SK-N-SH treated with all-trans-retinoic acid at 6 μM for 48 hours (cell line): ENCODE results near the gene ANKRD12.
A peak's percentile ranks its signal among the peaks of the same experiment; 100 is the strongest.

Experiments used
- ATAC-seq: fragments of 200-7000 bp; cut with Tn5 transposase; 3 replicates; pipeline ENCODE4 v1.9.1; 2020; ENCODE audit warnings: mild to moderate bottlenecking, moderate library complexity
- ARNTL ChIP-seq: fragments of 450-650 bp; formaldehyde crosslinking; IDR thresholded peaks from 2 replicates; pipeline ENCODE4 v1.5.0; 2020; ENCODE audit warnings: low read depth, mild to moderate bottlenecking, moderate library complexity, borderline replicate concordance
- BACH2 ChIP-seq: fragments of 250-450 bp; sonication (Bioruptor Pico); IDR thresholded peaks from 2 replicates; pipeline ENCODE4 v1.9.0; 2021; ENCODE audit warnings: mild to moderate bottlenecking, borderline replicate concordance
- CSDC2 ChIP-seq: fragments of 250-450 bp; sonication (Bioruptor Pico); IDR thresholded peaks from 2 replicates; pipeline ENCODE4 v1.5.0; 2020; ENCODE audit warnings: mild to moderate bottlenecking, moderate library complexity
- CSRNP3 ChIP-seq: fragments of 250-450 bp; sonication (Bioruptor Pico); IDR thresholded peaks from 2 replicates; pipeline ENCODE4 v1.5.1; 2021; ENCODE audit warnings: mild to moderate bottlenecking, moderate library complexity
- ESRRG ChIP-seq: fragments of 250-450 bp; sonication (Bioruptor Pico); IDR thresholded peaks from 2 replicates; pipeline ENCODE4 v1.6.1; 2021; ENCODE audit warnings: mild to moderate bottlenecking
- GLIS3 ChIP-seq: fragments of 250-450 bp; sonication (Bioruptor Pico); IDR thresholded peaks from 2 replicates; pipeline ENCODE4 v1.5.0; 2020; ENCODE audit warnings: mild to moderate bottlenecking, moderate library complexity
- ISL1 ChIP-seq: fragments of 250-450 bp; sonication (Bioruptor Pico); IDR thresholded peaks from 2 replicates; pipeline ENCODE4 v2.1.2; 2022; ENCODE audit warnings: mild to moderate bottlenecking, moderate library complexity
- OSR1 ChIP-seq: fragments of 250-450 bp; sonication (Bioruptor Pico); IDR thresholded peaks from 2 replicates; pipeline ENCODE4 v1.8.0; 2022; ENCODE audit warnings: moderate library complexity, mild to moderate bottlenecking, inconsistent platforms
- POU6F1 ChIP-seq: fragments of 250-450 bp; sonication (Bioruptor Pico); IDR thresholded peaks from 2 replicates; pipeline ENCODE4 v1.8.0; 2021; ENCODE audit warnings: low read depth, mild to moderate bottlenecking, moderate library complexity, borderline replicate concordance
- PPARA ChIP-seq: fragments of 250-450 bp; sonication (Bioruptor Pico); IDR thresholded peaks from 2 replicates; pipeline ENCODE4 v1.5.0; 2020; ENCODE audit warnings: mild to moderate bottlenecking, borderline replicate concordance
- RARB ChIP-seq: fragments of 250-450 bp; sonication (Bioruptor Pico); IDR thresholded peaks from 2 replicates; pipeline ENCODE4 v1.8.0; 2021; ENCODE audit warnings: mild to moderate bottlenecking, moderate library complexity
- SNAI2 ChIP-seq: fragments of 250-450 bp; sonication (Bioruptor Pico); IDR thresholded peaks from 2 replicates; pipeline ENCODE4 v1.5.0; 2020; ENCODE audit warnings: mild to moderate bottlenecking, moderate library complexity
- TCF4 ChIP-seq: fragments of 250-450 bp; sonication (Bioruptor Pico); IDR thresholded peaks from 2 replicates; pipeline ENCODE4 v1.8.0; 2021; ENCODE audit warnings: mild to moderate bottlenecking, moderate library complexity, borderline replicate concordance
- TOX ChIP-seq: fragments of 250-450 bp; sonication (Bioruptor Pico); IDR thresholded peaks from 2 replicates; pipeline ENCODE4 v1.8.0; 2021; ENCODE audit warnings: mild to moderate bottlenecking, moderate library complexity, borderline replicate concordance
- ZC3H10 ChIP-seq: fragments of 250-450 bp; sonication (Bioruptor Pico); IDR thresholded peaks from 2 replicates; pipeline ENCODE4 v1.5.1; 2021; ENCODE audit warnings: mild to moderate bottlenecking, moderate library complexity
- ZFP3 ChIP-seq: fragments of 250-450 bp; sonication (Bioruptor Pico); IDR thresholded peaks from 2 replicates; pipeline ENCODE4 v1.5.0; 2020; ENCODE audit warnings: mild to moderate bottlenecking, moderate library complexity
- ZFP30 ChIP-seq: fragments of 450-650 bp; formaldehyde crosslinking; IDR thresholded peaks from 2 replicates; pipeline ENCODE4 v1.5.0; 2022; ENCODE audit warnings: mild to moderate bottlenecking, moderate library complexity
- ZNF565 ChIP-seq: fragments of 450-650 bp; formaldehyde crosslinking; conservative IDR thresholded peaks from 2 replicates; pipeline ENCODE4 v1.5.0; 2020; ENCODE audit warnings: low read depth, mild to moderate bottlenecking, moderate library complexity
- ZNF8 ChIP-seq: fragments of 450-650 bp; formaldehyde crosslinking; IDR thresholded peaks from 2 replicates; pipeline ENCODE4 v1.5.0; 2020; ENCODE audit warnings: mild to moderate bottlenecking, moderate library complexity
- TF ChIP-seq, protein P1 (sequence below): fragments of 250-450 bp; sonication (Bioruptor Pico); IDR thresholded peaks from 2 replicates; pipeline ENCODE4 v1.5.0; 2020; ENCODE audit warnings: mild to moderate bottlenecking, moderate library complexity

ANKRD12 gene

DNA sequence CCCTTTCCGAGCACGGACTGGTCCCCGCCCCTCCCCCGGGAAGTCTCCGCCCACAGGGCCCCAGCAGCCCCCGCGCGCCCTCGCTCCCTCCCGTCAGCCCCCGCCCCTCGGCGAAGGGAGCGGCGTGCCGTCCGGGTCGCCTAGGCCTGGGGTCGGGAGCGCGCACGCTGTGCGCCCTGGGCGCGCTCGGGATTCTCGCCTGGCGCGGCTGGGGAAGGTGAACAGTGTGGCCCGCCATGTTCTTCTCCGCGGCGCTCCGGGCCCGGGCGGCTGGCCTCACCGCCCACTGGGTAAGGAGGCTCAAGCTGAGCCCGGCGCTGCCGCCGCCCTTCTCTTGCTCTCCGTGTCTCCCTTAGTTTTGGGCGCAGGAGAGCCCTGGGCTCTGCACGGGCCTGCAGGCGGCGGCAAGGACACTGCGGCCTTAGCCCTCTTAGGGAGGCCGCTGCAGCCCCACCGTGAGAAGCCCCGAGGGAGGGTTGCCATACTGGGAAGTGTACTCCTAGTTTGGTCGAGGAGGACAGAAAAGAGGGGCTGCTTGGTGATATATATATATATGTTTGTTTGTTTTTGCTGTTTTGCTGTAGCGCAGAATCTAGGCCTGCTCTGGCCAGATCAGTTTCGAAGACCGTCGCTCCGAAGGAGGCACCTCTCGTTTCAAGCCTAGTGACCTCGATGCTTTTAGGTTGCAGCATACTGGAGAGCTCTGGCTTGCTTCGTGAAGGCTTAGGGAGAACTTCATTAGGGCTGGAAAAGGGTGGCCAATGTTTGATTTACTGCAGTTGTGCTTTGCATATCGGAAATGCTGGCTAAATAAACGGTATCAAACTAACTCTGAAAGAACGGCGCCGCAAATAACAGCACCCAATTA, 33.8 kb upstream of the ANKRD12 start, which contains the start of gene NDUFV2 (continued):
- no peak for TF ChIP-seq RARB

DNA sequence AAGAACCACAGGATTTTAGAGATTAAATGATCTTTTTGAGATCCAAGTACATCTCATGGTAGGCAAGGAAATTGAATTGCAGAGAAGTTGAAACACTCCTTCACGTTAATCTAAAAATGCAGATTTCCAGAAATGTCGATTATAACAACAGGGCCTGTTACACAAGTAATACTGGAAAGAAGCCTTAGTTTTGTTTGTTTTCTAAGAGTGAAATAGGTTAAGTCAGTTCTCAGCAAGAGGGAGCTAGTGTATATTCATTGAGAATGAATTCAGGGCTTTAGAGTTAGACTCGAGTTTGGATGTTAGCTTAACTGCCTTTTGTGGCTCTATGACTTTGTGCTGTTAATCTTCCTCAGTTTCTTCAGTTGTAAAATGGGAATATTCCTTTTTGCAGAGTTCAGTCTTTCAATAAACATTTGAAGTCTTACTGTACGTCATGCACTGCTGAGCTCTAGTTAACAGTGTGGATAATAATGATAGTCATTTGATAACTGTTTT, 33.2 kb upstream of the ANKRD12 start:
- TF ChIP-seq ZC3H10, result no peak
- TF ChIP-seq TCF4 (CRISPR knock-in tag), result no peak
- TF ChIP-seq PPARA (CRISPR knock-in tag), result no peak
- no peak for TF ChIP-seq ZFP3 (CRISPR knock-in tag)
- TF ChIP-seq TOX (CRISPR knock-in tag), result no peak
- no peak for TF ChIP-seq ZFP30 (CRISPR knock-in tag)
- no peak for TF ChIP-seq CSRNP3
- TF ChIP-seq ESRRG (CRISPR knock-in tag), result no peak
- no peak for TF ChIP-seq RARB
- TF ChIP-seq CSDC2 (CRISPR knock-in tag), result no peak
- TF ChIP-seq GLIS3 (CRISPR knock-in tag), result no peak
- no peak for TF ChIP-seq BACH2 (CRISPR knock-in tag)
- TF ChIP-seq OSR1 (CRISPR knock-in tag), result no peak
- no peak for TF ChIP-seq ZNF8 (CRISPR knock-in tag)
- TF ChIP-seq ISL1 (CRISPR knock-in tag), result no peak
- ATAC-seq, result peak; percentile 24; the same call in 2 of the 3 replicates

- ATAC-seq, result no peak
- TF ChIP-seq ZNF8 (CRISPR knock-in tag) (no peak), PPARA (CRISPR knock-in tag) (no peak), CSRNP3 (no peak), CSDC2 (CRISPR knock-in tag) (no peak), ISL1 (CRISPR knock-in tag) (no peak), GLIS3 (CRISPR knock-in tag) (no peak), ARNTL (CRISPR knock-in tag) (no peak), TCF4 (CRISPR knock-in tag) (no peak), SNAI2 (CRISPR knock-in tag) (no peak), RARB (no peak), POU6F1 (CRISPR knock-in tag) (no peak), OSR1 (CRISPR knock-in tag) (no peak), ZNF565 (CRISPR knock-in tag) (no peak), ZFP3 (CRISPR knock-in tag) (no peak)
- TF ChIP-seq, protein P1, sequence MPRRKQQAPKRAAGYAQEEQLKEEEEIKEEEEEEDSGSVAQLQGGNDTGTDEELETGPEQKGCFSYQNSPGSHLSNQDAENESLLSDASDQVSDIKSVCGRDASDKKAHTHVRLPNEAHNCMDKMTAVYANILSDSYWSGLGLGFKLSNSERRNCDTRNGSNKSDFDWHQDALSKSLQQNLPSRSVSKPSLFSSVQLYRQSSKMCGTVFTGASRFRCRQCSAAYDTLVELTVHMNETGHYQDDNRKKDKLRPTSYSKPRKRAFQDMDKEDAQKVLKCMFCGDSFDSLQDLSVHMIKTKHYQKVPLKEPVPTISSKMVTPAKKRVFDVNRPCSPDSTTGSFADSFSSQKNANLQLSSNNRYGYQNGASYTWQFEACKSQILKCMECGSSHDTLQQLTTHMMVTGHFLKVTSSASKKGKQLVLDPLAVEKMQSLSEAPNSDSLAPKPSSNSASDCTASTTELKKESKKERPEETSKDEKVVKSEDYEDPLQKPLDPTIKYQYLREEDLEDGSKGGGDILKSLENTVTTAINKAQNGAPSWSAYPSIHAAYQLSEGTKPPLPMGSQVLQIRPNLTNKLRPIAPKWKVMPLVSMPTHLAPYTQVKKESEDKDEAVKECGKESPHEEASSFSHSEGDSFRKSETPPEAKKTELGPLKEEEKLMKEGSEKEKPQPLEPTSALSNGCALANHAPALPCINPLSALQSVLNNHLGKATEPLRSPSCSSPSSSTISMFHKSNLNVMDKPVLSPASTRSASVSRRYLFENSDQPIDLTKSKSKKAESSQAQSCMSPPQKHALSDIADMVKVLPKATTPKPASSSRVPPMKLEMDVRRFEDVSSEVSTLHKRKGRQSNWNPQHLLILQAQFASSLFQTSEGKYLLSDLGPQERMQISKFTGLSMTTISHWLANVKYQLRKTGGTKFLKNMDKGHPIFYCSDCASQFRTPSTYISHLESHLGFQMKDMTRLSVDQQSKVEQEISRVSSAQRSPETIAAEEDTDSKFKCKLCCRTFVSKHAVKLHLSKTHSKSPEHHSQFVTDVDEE (CRISPR knock-in tag), result no peak
These were observed 32.2 kb upstream of the ANKRD12 start for GRCh38 chr18:9104244-9104901.
